DOHH2 (cell line): Measurements from ENCODE around the gene ENOX1.

Source experiments
- H3F3A ChIP-seq: fragments of 200-600 bp; sonication (generic), shearing (Covaris generic); 2 replicates; pipeline ENCODE4 v1.6.0; 2016; ENCODE audit warnings: antibody characterized with exemption, mild to moderate bottlenecking; ENCODE audit not compliant: control insufficient read depth, insufficient read depth
- H3K27ac ChIP-seq: fragments of 200-600 bp; sonication (generic); 2 replicates; pipeline ENCODE4 v1.5.1; 2014; ENCODE audit warnings: low read depth, mild to moderate bottlenecking, low read length, moderate library complexity
- H3K27me3 ChIP-seq: fragments of 200-600 bp; sonication (generic); 2 replicates; pipeline ENCODE4 v1.6.1; 2014; ENCODE audit warnings: mild to moderate bottlenecking, low read length, mixed read lengths; ENCODE audit not compliant: control insufficient read depth
- H3K36me3 ChIP-seq: fragments of 200-600 bp; sonication (generic); 2 replicates; pipeline ENCODE4 v1.6.1; 2014; ENCODE audit warnings: mild to moderate bottlenecking, low read length, moderate library complexity, mixed read lengths; ENCODE audit not compliant: control insufficient read depth
- H3K4me1 ChIP-seq: fragments of 200-600 bp; sonication (generic); 2 replicates; pipeline ENCODE4 v1.6.1; 2014; ENCODE audit warnings: mild to moderate bottlenecking, low read length, mixed read lengths; ENCODE audit not compliant: control insufficient read depth
- H3K4me2 ChIP-seq: fragments of 200-600 bp; sonication (generic); 2 replicates; pipeline ENCODE4 v1.6.0; 2014; ENCODE audit warnings: mild to moderate bottlenecking, low read length, moderate library complexity
- H3K4me3 ChIP-seq: fragments of 200-600 bp; sonication (generic); 2 replicates; pipeline ENCODE4 v1.5.1; 2014; ENCODE audit warnings: mild to moderate bottlenecking, low read length, mixed read lengths
- H3K79me2 ChIP-seq: fragments of 200-600 bp; sonication (generic); 2 replicates; pipeline ENCODE4 v1.6.1; 2014; ENCODE audit warnings: mild to moderate bottlenecking, low read length, mixed read lengths; ENCODE audit not compliant: control insufficient read depth
- H3K9me2 ChIP-seq: fragments of 200-600 bp; sonication (generic); replicated peaks from 2 replicates; pipeline ENCODE4 v1.6.1; 2014; ENCODE audit warnings: mild to moderate bottlenecking, low read length, mixed read lengths; ENCODE audit not compliant: control insufficient read depth
- H3K9me3 ChIP-seq: fragments of 200-600 bp; sonication (generic); 2 replicates; pipeline ENCODE4 v1.6.1; 2014; ENCODE audit warnings: antibody characterized with exemption, low read length, mixed read lengths; ENCODE audit not compliant: control insufficient read depth, insufficient read depth
- H4K20me1 ChIP-seq: fragments of 200-600 bp; sonication (generic); 2 replicates; pipeline ENCODE4 v1.6.0; 2014; ENCODE audit warnings: low read depth, mild to moderate bottlenecking, antibody characterized with exemption, low read length, moderate library complexity; ENCODE audit not compliant: control insufficient read depth, insufficient read depth
- EZH2phosphoT487 ChIP-seq: fragments of 200-600 bp; sonication (generic); IDR thresholded peaks from 2 replicates; pipeline ENCODE4 v1.6.1; 2017; ENCODE audit warnings: borderline replicate concordance, mild to moderate bottlenecking, antibody characterized with exemption, low read length, moderate library complexity, mixed read lengths
- TF ChIP-seq, protein P1 (sequence below): fragments of 200-600 bp; sonication (generic); IDR thresholded peaks from one replicate; pipeline ENCODE4 v1.5.1; 2014; ENCODE audit warnings: antibody characterized with exemption, mild to moderate bottlenecking, low read depth, low read length; ENCODE audit not compliant: poor library complexity, severe bottlenecking

The ENOX1 gene

DNA sequence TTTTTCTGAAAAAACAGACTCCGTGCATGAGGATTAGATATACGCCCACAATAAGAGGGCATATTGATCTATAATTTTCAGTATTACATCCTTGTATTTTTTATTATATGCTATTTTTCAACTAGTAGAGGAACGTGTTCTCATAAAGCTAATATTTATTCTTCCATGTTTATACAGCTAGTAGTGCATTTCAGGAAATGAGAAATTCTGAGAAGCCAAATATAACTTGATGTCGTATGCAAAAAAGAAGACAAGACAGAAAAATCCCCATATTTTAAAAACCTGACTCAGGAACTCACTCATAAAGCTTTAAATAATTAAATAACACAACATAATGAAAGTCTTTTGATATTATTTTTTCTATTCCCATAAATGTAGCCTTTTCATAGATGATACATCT lies 308.6 kb downstream of the ENOX1 start:
- Histone ChIP-seq H3K27me3 (no peaks in the 10 kb centered on the region), H3F3A (no peaks in the 10 kb centered on the region), H3K9me2 (no peaks in the 10 kb centered on the region), H3K4me1 (no peaks in the 10 kb centered on the region), H3K4me2 (no peak overlapping the region), H4K20me1 (no peaks in the 10 kb centered on the region), H3K4me3 (no peak overlapping the region), H3K9me3 (no peaks in the 10 kb centered on the region), H3K36me3 (no peaks in the 10 kb centered on the region), H3K27ac (no peak overlapping the region), H3K79me2 (no peaks in the 10 kb centered on the region)
- TF ChIP-seq EZH2phosphoT487: no peak
- TF ChIP-seq, protein P1, sequence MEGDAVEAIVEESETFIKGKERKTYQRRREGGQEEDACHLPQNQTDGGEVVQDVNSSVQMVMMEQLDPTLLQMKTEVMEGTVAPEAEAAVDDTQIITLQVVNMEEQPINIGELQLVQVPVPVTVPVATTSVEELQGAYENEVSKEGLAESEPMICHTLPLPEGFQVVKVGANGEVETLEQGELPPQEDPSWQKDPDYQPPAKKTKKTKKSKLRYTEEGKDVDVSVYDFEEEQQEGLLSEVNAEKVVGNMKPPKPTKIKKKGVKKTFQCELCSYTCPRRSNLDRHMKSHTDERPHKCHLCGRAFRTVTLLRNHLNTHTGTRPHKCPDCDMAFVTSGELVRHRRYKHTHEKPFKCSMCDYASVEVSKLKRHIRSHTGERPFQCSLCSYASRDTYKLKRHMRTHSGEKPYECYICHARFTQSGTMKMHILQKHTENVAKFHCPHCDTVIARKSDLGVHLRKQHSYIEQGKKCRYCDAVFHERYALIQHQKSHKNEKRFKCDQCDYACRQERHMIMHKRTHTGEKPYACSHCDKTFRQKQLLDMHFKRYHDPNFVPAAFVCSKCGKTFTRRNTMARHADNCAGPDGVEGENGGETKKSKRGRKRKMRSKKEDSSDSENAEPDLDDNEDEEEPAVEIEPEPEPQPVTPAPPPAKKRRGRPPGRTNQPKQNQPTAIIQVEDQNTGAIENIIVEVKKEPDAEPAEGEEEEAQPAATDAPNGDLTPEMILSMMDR: no peak

DNA sequence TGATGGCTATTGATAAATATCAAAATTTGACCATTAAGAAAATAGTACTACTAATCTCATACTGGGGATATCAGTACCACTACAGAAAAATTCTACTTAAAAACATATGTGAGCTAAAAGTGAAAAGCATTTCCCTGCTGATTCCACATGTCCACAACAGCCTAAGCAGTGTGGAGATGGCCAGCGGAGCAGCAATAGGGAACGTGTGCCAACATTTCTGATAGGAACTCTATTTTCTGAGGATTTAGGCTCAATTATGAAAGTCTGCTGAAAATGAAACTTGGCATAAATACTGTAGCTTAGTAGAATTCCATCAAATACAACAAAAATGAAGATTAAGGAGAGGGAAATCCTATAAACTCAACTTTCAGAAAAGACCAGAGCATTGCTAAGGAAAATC lies 311.6 kb downstream of the ENOX1 start:
- no peaks in the 10 kb centered on the region for H3K36me3 ChIP-seq
- no peaks in the 10 kb centered on the region for H3K9me2 ChIP-seq
- no peaks in the 10 kb centered on the region for H3K4me1 ChIP-seq
- H4K20me1 ChIP-seq: no peaks in the 10 kb centered on the region
- no peaks in the 10 kb centered on the region for H3K9me3 ChIP-seq
- H3K79me2 ChIP-seq: no peaks in the 10 kb centered on the region
- no peak overlapping the region for H3K4me3 ChIP-seq
- no peak overlapping the region for H3K27ac ChIP-seq
- H3K27me3 ChIP-seq: no peaks in the 10 kb centered on the region
- no peak overlapping the region for H3K4me2 ChIP-seq
- H3F3A ChIP-seq: no peaks in the 10 kb centered on the region
- TF ChIP-seq, protein P1: no peak
- no peak for TF ChIP-seq EZH2phosphoT487

DNA sequence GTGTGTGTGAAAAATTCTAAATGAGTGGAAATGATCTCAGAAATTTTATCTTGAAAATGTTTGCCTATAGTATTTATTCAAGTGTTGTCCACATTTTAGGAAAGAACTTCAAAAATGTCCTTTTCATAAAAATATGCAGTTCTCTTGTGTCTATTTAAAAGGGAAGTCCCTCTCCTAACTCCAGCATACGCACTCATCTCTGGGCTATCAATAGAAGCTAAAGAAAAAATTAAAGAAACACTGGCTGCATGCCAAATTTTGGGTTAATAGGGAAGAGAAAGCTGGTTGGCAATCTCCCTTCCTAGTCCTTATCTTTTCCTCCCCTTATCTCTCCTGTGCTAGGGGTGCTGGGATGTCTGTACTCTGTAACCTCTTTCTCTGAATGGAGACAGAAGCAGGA lies 313.3 kb downstream of the ENOX1 start:
- Histone ChIP-seq H3K27me3 (no peaks in the 10 kb centered on the region), H3K79me2 (no peaks in the 10 kb centered on the region), H3K36me3 (no peaks in the 10 kb centered on the region), H3K4me1 (no peaks in the 10 kb centered on the region), H3F3A (no peaks in the 10 kb centered on the region), H3K9me2 (no peaks in the 10 kb centered on the region), H4K20me1 (no peaks in the 10 kb centered on the region), H3K9me3 (no peaks in the 10 kb centered on the region), H3K4me3 (no peak overlapping the region), H3K27ac (no peak overlapping the region), H3K4me2 (no peak overlapping the region)
- no peak for TF ChIP-seq EZH2phosphoT487
- TF ChIP-seq, protein P1: no peak

DNA sequence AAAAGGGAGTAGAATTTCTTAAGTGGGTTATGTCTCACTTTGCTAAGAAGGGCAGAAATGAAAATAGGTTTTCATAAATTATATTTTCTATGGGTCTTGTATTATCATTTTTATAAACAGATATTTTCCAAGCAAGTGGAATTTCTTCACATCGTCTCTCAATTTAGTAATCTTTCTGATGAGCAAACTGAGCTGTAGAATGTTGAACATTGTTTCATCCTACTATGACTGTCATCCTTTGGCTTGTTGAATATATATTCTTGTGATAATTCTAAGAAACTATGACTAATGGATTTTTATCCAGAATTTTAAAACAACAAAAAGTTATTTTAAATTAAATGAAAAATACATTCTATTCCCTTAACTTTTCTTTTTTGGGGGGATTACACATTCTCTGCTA lies 313.8 kb downstream of the ENOX1 start:
- TF ChIP-seq, protein P1: no peak
- TF ChIP-seq EZH2phosphoT487: no peak
- Histone ChIP-seq H3K4me2 (no peak overlapping the region), H3K27me3 (no peaks in the 10 kb centered on the region), H4K20me1 (no peaks in the 10 kb centered on the region), H3K27ac (no peak overlapping the region), H3F3A (no peaks in the 10 kb centered on the region), H3K36me3 (no peaks in the 10 kb centered on the region), H3K4me1 (no peaks in the 10 kb centered on the region), H3K9me2 (no peaks in the 10 kb centered on the region), H3K79me2 (no peaks in the 10 kb centered on the region), H3K9me3 (no peaks in the 10 kb centered on the region), H3K4me3 (no peak overlapping the region)
